ENCODE data around the gene PLSCR3.

- TF ChIP-seq EZH2phosphoT487 (IDR thresholded peaks at IDR 0.05), result no peak
- no peak for TF ChIP-seq CTCF (IDR thresholded peaks at IDR 0.05)
These were observed 45.7 kb downstream of the PLSCR3 start for GRCh38 chr17:7348478-7349242.

Measured in neural progenitor cell (in vitro differentiated cells).